Mesothelial cell of epicardium (in vitro differentiated cells): Measurements from ENCODE around the gene BRAT1. TPM values are rescaled to one million over a fixed set of nuclear protein-coding genes. Genes with fewer than 3 reads are reported as not detected.

ENCODE experiments used
- DNase-seq, 2 experiments: peaks; one replicate each; pipeline ENCODE4 v3.0.0; 2021; ENCODE audit warnings: low spot score in 2 of 2; ENCODE audit not compliant: unreplicated experiment in 2 of 2
- H3K27ac Mint-ChIP-seq: 2 replicates; pipeline ENCODE4 v1.8.0; 2021; ENCODE audit warnings: mixed read lengths
- H3K27me3 Mint-ChIP-seq: 2 replicates; pipeline ENCODE4 v1.8.0; 2021; ENCODE audit warnings: low read depth, mixed read lengths
- H3K36me3 Mint-ChIP-seq: 2 replicates; pipeline ENCODE4 v1.8.0; 2021; ENCODE audit warnings: mixed read lengths
- H3K4me1 Mint-ChIP-seq: 2 replicates; pipeline ENCODE4 v1.8.0; 2021; ENCODE audit warnings: mixed read lengths
- H3K4me3 Mint-ChIP-seq: 2 replicates; pipeline ENCODE4 v1.8.0; 2021; ENCODE audit warnings: mild to moderate bottlenecking, moderate library complexity, mixed read lengths
- H3K9me3 Mint-ChIP-seq: 2 replicates; pipeline ENCODE4 v1.8.0; 2021; ENCODE audit warnings: mixed read lengths
- total RNA-seq: library from RNA; stranded (reverse); gene quantifications from 3 replicates; pipeline ENCODE4 v1.2.1, GENCODE V29; 2021
- TF ChIP-seq, protein P1 (sequence below): fragments of 200-600 bp; sonication (generic); IDR thresholded peaks from one replicate; pipeline ENCODE4 v1.5.0; 2021; ENCODE audit warnings: antibody characterized with exemption; ENCODE audit not compliant: unreplicated experiment

BRAT1 gene
- total RNA-seq, 1 donor from 2014 or later, result 47.6 TPM

DNA sequence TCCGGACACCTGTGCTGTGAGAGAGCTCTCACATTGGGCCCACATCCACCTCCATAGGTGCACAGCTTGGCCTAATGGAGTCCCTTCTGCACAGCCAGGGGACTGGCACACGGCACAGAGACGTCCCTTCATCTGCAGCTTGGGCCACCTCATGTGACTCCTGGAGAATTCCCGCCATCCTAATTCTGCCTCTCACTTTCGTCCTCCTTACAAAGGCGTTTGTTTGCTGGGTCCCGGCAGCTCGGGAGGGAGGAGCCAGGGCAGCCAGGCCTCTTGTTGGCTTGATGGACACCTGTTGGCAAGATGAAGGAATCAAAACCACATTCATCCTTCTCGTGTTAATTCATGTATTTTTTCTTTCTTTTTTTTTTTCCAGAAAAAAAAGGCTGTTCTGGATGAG is 45.7 kb upstream of the BRAT1 start:
- H3K4me1 Mint-ChIP-seq, result no peaks in the 10 kb centered on the region
- H3K36me3 Mint-ChIP-seq, result peaks cover 19% of the 10 kb centered on the region
- no peak for DNase-seq
- no peak overlapping the region for H3K27ac Mint-ChIP-seq
- H3K4me3 Mint-ChIP-seq, result no peak overlapping the region
- TF ChIP-seq, protein P1, sequence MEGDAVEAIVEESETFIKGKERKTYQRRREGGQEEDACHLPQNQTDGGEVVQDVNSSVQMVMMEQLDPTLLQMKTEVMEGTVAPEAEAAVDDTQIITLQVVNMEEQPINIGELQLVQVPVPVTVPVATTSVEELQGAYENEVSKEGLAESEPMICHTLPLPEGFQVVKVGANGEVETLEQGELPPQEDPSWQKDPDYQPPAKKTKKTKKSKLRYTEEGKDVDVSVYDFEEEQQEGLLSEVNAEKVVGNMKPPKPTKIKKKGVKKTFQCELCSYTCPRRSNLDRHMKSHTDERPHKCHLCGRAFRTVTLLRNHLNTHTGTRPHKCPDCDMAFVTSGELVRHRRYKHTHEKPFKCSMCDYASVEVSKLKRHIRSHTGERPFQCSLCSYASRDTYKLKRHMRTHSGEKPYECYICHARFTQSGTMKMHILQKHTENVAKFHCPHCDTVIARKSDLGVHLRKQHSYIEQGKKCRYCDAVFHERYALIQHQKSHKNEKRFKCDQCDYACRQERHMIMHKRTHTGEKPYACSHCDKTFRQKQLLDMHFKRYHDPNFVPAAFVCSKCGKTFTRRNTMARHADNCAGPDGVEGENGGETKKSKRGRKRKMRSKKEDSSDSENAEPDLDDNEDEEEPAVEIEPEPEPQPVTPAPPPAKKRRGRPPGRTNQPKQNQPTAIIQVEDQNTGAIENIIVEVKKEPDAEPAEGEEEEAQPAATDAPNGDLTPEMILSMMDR, result no peak
- no peaks in the 10 kb centered on the region for H3K27me3 Mint-ChIP-seq
- no peaks in the 10 kb centered on the region for H3K9me3 Mint-ChIP-seq

GRCh38 chr7:2598154-2598823 is 43.0 kb upstream of the BRAT1 start:
- no peaks in the 10 kb centered on the region for H3K9me3 Mint-ChIP-seq
- peaks cover 25% of the 10 kb centered on the region for H3K36me3 Mint-ChIP-seq
- H3K27ac Mint-ChIP-seq, result no peak overlapping the region
- no peaks in the 10 kb centered on the region for H3K27me3 Mint-ChIP-seq
- TF ChIP-seq, protein P1, result no peak
- no peak overlapping the region for H3K4me3 Mint-ChIP-seq
- H3K4me1 Mint-ChIP-seq, result no peaks in the 10 kb centered on the region
- DNase-seq, result no peak

GRCh38 chr7:2597273-2597640 is 41.9 kb upstream of the BRAT1 start:
- Mint-ChIP-seq H3K36me3 (peaks cover 30% of the 10 kb centered on the region), H3K27me3 (no peaks in the 10 kb centered on the region), H3K27ac (no peak overlapping the region), H3K4me3 (no peak overlapping the region), H3K9me3 (no peaks in the 10 kb centered on the region), H3K4me1 (no peaks in the 10 kb centered on the region)
- TF ChIP-seq, protein P1, result no peak
- no peak for DNase-seq

GRCh38 chr7:2596464-2597272 is 41.3 kb upstream of the BRAT1 start:
- Mint-ChIP-seq H3K4me3 (no peak overlapping the region), H3K4me1 (no peaks in the 10 kb centered on the region), H3K27ac (no peak overlapping the region), H3K9me3 (no peaks in the 10 kb centered on the region), H3K36me3 (peaks cover 29% of the 10 kb centered on the region), H3K27me3 (no peaks in the 10 kb centered on the region)
- DNase-seq, result no peak
- TF ChIP-seq, protein P1, result no peak

- no peak for DNase-seq
- H3K4me1 Mint-ChIP-seq, result no peaks in the 10 kb centered on the region
- no peak overlapping the region for H3K27ac Mint-ChIP-seq
- H3K27me3 Mint-ChIP-seq, result no peaks in the 10 kb centered on the region
- H3K9me3 Mint-ChIP-seq, result no peaks in the 10 kb centered on the region
- TF ChIP-seq, protein P1, result no peak
- H3K36me3 Mint-ChIP-seq, result peaks cover 32% of the 10 kb centered on the region
- H3K4me3 Mint-ChIP-seq, result no peak overlapping the region
Observed at GRCh38 chr7:2595258-2595860, 40.0 kb upstream of the BRAT1 start.
